LNCAP (cell line): ENCODE results near the gene LRIT2.

Source experiments
- TF ChIP-seq, protein P1 (sequence below): fragments of 450-650 bp; IDR thresholded peaks from 2 replicates; pipeline ENCODE4 v1.5.1; 2017; ENCODE audit warnings: mild to moderate bottlenecking

LRIT2 gene

DNA sequence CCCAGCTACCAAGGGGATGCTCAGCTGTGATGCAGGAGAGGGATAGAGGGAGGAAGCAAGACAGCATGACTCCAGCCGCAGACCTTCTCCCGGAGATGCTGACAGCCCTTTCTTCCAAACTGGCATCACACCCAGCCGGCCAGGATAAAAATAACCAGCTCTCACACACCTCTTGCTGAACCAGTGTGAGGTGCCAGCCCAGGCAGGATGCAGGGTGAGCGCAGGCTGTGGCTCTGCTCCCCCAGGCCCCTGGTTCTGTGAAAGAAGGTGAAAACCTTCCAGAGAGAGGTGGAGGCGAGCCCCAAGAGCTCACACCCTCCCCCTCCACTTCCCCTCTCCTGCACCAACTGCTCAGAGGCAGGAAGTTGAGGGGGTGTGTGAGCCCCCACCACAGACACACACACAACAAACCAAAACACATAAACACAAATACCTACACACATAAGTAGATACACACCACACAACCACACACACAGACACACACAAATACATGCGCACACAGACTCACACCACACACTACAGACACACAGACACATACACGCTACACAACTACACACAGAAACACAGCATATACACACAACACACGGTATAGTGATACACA lies 47.7 kb downstream of the LRIT2 start:
- TF ChIP-seq, protein P1, sequence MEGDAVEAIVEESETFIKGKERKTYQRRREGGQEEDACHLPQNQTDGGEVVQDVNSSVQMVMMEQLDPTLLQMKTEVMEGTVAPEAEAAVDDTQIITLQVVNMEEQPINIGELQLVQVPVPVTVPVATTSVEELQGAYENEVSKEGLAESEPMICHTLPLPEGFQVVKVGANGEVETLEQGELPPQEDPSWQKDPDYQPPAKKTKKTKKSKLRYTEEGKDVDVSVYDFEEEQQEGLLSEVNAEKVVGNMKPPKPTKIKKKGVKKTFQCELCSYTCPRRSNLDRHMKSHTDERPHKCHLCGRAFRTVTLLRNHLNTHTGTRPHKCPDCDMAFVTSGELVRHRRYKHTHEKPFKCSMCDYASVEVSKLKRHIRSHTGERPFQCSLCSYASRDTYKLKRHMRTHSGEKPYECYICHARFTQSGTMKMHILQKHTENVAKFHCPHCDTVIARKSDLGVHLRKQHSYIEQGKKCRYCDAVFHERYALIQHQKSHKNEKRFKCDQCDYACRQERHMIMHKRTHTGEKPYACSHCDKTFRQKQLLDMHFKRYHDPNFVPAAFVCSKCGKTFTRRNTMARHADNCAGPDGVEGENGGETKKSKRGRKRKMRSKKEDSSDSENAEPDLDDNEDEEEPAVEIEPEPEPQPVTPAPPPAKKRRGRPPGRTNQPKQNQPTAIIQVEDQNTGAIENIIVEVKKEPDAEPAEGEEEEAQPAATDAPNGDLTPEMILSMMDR, result no peak

DNA sequence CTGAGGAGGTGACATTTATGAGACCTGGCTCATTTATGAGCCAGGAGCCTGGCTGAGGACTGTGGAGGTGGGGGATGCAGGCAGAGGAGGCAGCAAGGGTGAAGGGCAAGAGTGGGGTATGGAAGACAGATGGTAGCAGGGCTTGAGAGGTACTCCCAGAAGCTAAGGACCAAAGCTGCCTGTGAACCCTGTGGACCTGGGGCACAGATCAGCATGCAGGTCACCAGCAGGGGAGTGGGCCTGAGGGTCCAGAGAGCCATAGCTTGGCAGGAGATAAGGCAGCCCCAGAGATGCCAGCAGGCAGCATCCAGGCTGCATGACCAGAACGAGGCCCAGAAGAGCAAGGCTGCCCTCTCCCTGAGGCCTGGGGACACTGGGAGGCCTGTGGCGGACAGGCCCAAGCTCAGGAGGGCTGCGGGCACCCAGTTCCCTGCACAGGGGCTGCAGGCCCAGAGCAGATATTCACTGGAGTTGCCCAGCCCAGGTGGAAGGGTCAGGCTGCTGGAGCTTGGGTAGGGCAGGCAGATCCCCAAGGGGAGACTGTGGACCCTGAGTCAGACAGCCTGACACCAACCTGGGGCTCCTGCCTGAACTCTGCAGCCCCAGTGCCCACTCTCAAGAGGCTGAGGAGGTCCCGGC lies 48.4 kb downstream of the LRIT2 start:
- TF ChIP-seq, protein P1, result no peak

DNA sequence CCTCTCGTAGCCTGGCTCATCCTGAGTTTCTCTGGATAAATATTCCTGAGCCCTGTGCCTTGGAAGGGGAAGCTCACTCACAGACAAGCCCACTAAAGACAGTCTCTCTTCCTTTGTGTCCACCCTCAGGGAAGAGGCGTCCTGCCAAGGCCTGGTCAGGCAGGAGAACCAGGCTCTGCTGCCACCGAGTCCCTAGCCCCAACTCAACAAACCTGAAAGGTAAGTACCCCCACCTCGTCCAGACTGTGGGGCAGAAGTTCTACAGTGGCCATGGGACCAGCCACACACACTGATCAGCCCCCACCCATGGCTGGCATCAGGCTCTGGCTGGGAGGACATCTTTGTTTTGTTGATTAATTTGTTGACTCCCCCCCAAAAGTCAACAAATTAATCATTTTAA lies 49.0 kb downstream of the LRIT2 start:
- TF ChIP-seq, protein P1, result no peak

DNA sequence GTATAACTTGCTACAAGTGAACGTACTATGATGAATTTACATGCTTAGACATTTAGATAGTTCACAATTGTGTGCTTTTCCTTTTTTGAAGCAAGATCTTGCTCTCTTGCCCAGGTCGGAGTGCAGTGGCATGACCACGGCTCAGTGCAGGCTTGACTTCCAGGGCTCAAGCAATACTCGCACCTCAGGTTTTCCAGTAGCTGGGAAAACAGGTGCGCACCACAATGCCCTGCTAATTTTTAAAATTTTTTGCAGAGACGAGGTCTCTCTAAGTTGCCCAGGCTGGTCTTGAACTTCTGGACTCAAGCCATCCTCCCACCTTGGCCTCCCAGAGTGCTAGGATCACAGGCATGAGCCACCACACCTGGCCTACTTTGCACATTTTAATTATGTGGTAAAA lies 49.9 kb downstream of the LRIT2 start:
- TF ChIP-seq, protein P1, result no peak

DNA sequence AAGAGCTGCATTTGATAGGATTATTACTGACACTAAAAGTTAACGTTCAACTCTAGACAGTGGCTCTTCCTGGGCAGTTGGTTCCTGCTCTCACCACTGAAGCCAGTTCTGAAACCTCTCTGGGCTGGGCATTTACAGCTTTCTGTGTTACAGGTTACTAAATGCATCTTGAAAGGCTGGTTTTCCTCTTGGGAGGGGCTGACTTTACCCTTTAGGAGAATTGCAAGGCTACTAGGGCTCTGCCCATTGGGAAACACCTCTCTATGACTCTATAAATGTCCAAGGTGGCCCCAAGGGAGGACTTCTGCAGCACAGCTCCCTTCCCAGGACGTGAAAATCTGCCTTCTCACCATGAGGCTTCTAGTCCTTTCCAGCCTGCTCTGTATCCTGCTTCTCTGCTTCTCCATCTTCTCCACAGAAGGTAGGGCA lies 51.8 kb downstream of the LRIT2 start, which contains the start of gene GPR15LG:
Gene GPR15LG (plus strand): TSS at position 301 of the 429 bp plus-strand sequence. CDS start 51 bp downstream, at position 352.
- TF ChIP-seq, protein P1, result no peak

DNA sequence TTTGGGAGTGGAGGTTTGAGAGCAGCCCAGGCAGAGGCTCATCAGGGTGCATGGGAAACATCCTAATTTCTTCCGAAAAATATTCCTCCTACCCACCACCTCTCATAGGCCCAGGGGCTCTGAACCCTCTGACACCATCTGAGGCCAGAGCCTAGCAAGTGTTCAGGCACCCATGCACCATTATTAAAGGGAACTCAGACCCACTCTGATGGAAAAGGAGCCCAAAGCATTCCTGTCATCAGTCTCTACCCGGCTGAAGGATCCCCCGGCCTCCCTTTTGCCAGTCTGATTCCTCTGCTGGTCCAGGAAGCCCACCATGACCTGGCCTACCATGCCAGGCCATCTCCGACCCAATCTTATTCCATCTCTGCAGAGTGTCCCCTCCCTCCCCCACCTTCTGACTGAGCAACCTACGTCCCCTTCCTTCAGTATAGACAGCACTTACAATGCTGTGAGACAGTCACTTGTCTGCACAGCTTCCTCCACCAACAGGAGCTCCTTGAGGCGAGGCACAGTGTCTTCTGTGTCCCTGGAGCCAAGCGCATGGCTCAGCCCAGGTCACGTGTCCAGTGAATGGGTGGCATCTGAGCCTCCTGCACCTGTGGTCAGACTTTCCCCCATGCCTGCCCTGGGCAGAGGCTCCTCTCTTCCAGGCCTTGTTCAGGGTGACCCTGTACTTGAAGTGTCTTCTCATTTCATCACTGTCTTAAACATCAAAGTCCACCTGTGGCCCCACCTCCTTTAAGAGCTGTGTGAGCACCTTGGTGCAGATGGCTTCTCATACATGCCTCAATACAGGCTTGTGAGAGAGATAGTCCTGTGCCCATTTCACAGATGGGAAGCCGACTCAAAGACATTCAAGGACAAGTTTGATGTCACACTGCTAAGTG lies 52.6 kb downstream of the LRIT2 start:
- TF ChIP-seq, protein P1, result no peak
